Stimulated activated CD8-positive, alpha-beta memory T cell treated with anti-CD3 and anti-CD28 coated beads, Interleukin-15, amount 100 ng/mL, for 24 hours (primary cell): ENCODE measurements around the gene ID2.

ENCODE experiments used
- DNase-seq: peaks from one replicate; pipeline ENCODE4 v3.0.0-alpha.2; 2020; ENCODE audit warnings: low read depth

The ID2 gene

GRCh38 chr2:8681786-8682692 lies at the start of gene ID2:
Gene ID2, plus strand, starts transcription at chr2:8682056. Its CDS starts 110 bp downstream, at chr2:8682166.
- peak; percentile 96 for DNase-seq

- DNase-seq, result no peak
Observed at GRCh38 chr2:8632755-8633154, 49.1 kb upstream of the ID2 start.

- DNase-seq, result no peak
Observed at GRCh38 chr2:8633186-8633734, 48.6 kb upstream of the ID2 start.

GRCh38 chr2:8633735-8634313 lies 48.0 kb upstream of the ID2 start:
- DNase-seq, result no peak

GRCh38 chr2:8634466-8635172 lies 47.2 kb upstream of the ID2 start:
- DNase-seq, result no peak

- DNase-seq, result no peak
Observed at GRCh38 chr2:8636041-8636491, 45.8 kb upstream of the ID2 start.

- DNase-seq, result no peak
Observed at GRCh38 chr2:8636721-8637636, 44.9 kb upstream of the ID2 start.

- DNase-seq, result no peak
Observed at GRCh38 chr2:8638327-8638726, 43.5 kb upstream of the ID2 start.

GRCh38 chr2:8639122-8639635 lies 42.7 kb upstream of the ID2 start:
- DNase-seq, result no peak

- no peak for DNase-seq
Observed at GRCh38 chr2:8640498-8640897, 41.4 kb upstream of the ID2 start.

- no peak for DNase-seq
Observed at GRCh38 chr2:8641301-8641965, 40.4 kb upstream of the ID2 start.

GRCh38 chr2:8642366-8643068 lies 39.3 kb upstream of the ID2 start:
- DNase-seq, result no peak

GRCh38 chr2:8643250-8643995 lies 38.4 kb upstream of the ID2 start:
- DNase-seq, result no peak

GRCh38 chr2:8643996-8644356 lies 37.9 kb upstream of the ID2 start:
- no peak for DNase-seq

- no peak for DNase-seq
Observed at GRCh38 chr2:8644605-8645175, 37.2 kb upstream of the ID2 start.

- DNase-seq, result no peak
Observed at GRCh38 chr2:8645176-8645831, 36.6 kb upstream of the ID2 start.

GRCh38 chr2:8646731-8647461 lies 35.0 kb upstream of the ID2 start:
- DNase-seq, result no peak

- DNase-seq, result no peak
Observed at GRCh38 chr2:8647462-8647857, 34.4 kb upstream of the ID2 start.
